Renal cortex interstitium (tissue), 11 donors: ENCODE data around the gene SAMD9L. TPM values are rescaled to one million over a fixed set of nuclear protein-coding genes. Genes with fewer than 3 reads are reported as not detected.

Experiments used
- DNase-seq, 11 donors: peaks; one replicate each; pipeline ENCODE4 v3.0.0-alpha.2; 2013; ENCODE audit warnings: low read depth in 9 of 11, low spot score in 4 of 11; ENCODE audit errors: extremely low read depth in 1 of 11
- polyA plus RNA-seq, 3 donors: library from polyadenylated mRNA; unstranded; fragments of 120-200 nt; gene quantifications; one replicate each; pipeline ENCODE4 v1.2.1, GENCODE V29; 2013; ENCODE audit not compliant: insufficient read length in 3 of 3

Gene SAMD9L
- polyA plus RNA-seq, 3 donors: 1.8 to 4.4 (median 3.5) TPM

GRCh38 chr7:93092757-93093370, 55.3 kb downstream of the SAMD9L start:
- no peak for DNase-seq

Other genes starting within 250 kb of the SAMD9L start
- gene SAMD9, start 30.4 kb downstream of the SAMD9L start, polyA plus RNA-seq: 1 to 10 TPM; 4.7 to 6.4 (median 5.2) TPM
- 1 to 10 TPM; 4.2 to 5.5 (median 4.2) TPM for gene HEPACAM2, start 78.1 kb upstream of the SAMD9L start, polyA plus RNA-seq
- 10 to 100 TPM; 27.2 to 32.6 (median 31.1) TPM for gene VPS50, start 84.0 kb upstream of the SAMD9L start, polyA plus RNA-seq